H1 (cell line): Measurements from ENCODE around the gene ADCY5. TPM values are rescaled to one million over a fixed set of nuclear protein-coding genes. Genes with fewer than 3 reads are reported as not detected.

Experiments
- CTCF ChIA-PET: fragments of 300-600 bp; sonication (Branson Sonifier 250); formaldehyde crosslinking; loops from one replicate; lab custom pipeline; 2021; ENCODE audit not compliant: partially characterized antibody; lab: Charles Lee
- POLR2A ChIA-PET: fragments of 300-600 bp; sonication (Branson Sonifier 250); formaldehyde crosslinking; loops from one replicate; lab custom pipeline; 2021; ENCODE audit warnings: inconsistent platforms; ENCODE audit not compliant: partially characterized antibody; lab: Charles Lee
- DNase-seq, 2 experiments: peaks; one replicate each; pipeline versions ENCODE4 v3.0.0 to v3.0.0-alpha.2; 2010 to 2022; ENCODE audit warnings: low spot score in 2 of 2, low read depth in 1 of 2, mixed read lengths in 1 of 2
- FAIRE-seq: peaks from 2 replicates; lab custom pipeline; 2011; peaks lifted over from hg19 to GRCh38; lab: Jason Lieb, UNC
- H2AFZ ChIP-seq: 2 replicates; pipeline ENCODE4 v1.8.1; 2012; ENCODE audit warnings: low read length, inconsistent platforms
- H2AK5ac ChIP-seq: 2 replicates; pipeline ENCODE4 v1.6.1; 2013; ENCODE audit warnings: low read depth, low read length
- H2BK120ac ChIP-seq: replicated peaks from 2 replicates; pipeline ENCODE3; 2013; ENCODE audit warnings: low read depth, low read length, inconsistent platforms
- H2BK12ac ChIP-seq: 2 replicates; pipeline ENCODE4 v1.6.1; 2013; ENCODE audit warnings: low read depth, low read length
- H2BK15ac ChIP-seq: 2 replicates; pipeline ENCODE4 v1.6.1; 2013; ENCODE audit warnings: low read length
- H2BK20ac ChIP-seq: 2 replicates; pipeline ENCODE4 v1.6.1; 2013; ENCODE audit warnings: low read length
- H2BK5ac ChIP-seq: 2 replicates; pipeline ENCODE4 v1.6.1; 2013; ENCODE audit warnings: low read depth, low read length
- H3K14ac ChIP-seq: 2 replicates; pipeline ENCODE4 v1.6.1; 2013; ENCODE audit warnings: inconsistent platforms; ENCODE audit not compliant: insufficient read length
- H3K18ac ChIP-seq: 2 replicates; pipeline ENCODE4 v1.6.1; 2013; ENCODE audit warnings: low read length; ENCODE audit errors: extremely low read depth
- H3K23ac ChIP-seq: 2 replicates; pipeline ENCODE4 v1.6.1; 2013; ENCODE audit warnings: inconsistent platforms; ENCODE audit not compliant: insufficient read length
- H3K23me2 ChIP-seq: 2 replicates; pipeline ENCODE4 v1.6.1; 2013; ENCODE audit warnings: low read depth, low read length
- H3K27ac ChIP-seq: 2 replicates; pipeline ENCODE4 v1.6.1; 2011; ENCODE audit warnings: low read depth, low read length, inconsistent platforms
- H3K27me3 ChIP-seq, 4 experiments: replicated peaks in 1 of 4; 1 replicate in 1 of 4; 2 replicates in 3 of 4; pipeline versions ENCODE4 v1.6.1 to v1.8.1; 2011 to 2013; ENCODE audit warnings: low read length in 3 of 4, mild to moderate bottlenecking in 3 of 4, inconsistent platforms in 2 of 4, mixed read lengths in 2 of 4, moderate library complexity in 1 of 4; ENCODE audit not compliant: control insufficient read depth in 3 of 4, insufficient read depth in 3 of 4; ENCODE audit errors: extremely low read depth in 1 of 4
- H3K36me3 ChIP-seq, 4 experiments: 2 replicates each; pipeline versions ENCODE4 v1.6.1 to v1.8.1; 2011 to 2013; ENCODE audit warnings: mild to moderate bottlenecking in 4 of 4, low read length in 3 of 4, moderate library complexity in 2 of 4, control low read depth in 1 of 4, inconsistent platforms in 1 of 4; ENCODE audit not compliant: insufficient read depth in 4 of 4, control insufficient read depth in 2 of 4
- H3K4ac ChIP-seq: replicated peaks from 2 replicates; pipeline ENCODE3; 2013; ENCODE audit warnings: low read length, low read depth, mixed read lengths, inconsistent platforms; ENCODE audit not compliant: insufficient read length
- H3K4me1 ChIP-seq, 4 experiments: replicated peaks in 1 of 4; 1 replicate in 1 of 4; 2 replicates in 3 of 4; pipeline versions ENCODE4 v1.6.1 to v1.8.1; 2011 to 2013; ENCODE audit warnings: low read length in 3 of 4, inconsistent platforms in 2 of 4, mixed read lengths in 1 of 4; ENCODE audit not compliant: insufficient read depth in 4 of 4, control insufficient read depth in 3 of 4
- H3K4me2 ChIP-seq, 2 experiments: 2 replicates each; pipeline versions ENCODE4 v1.6.1 to v1.8.1; 2011 to 2013; ENCODE audit warnings: low read depth in 2 of 2, low read length in 2 of 2, control low read depth in 1 of 2, inconsistent platforms in 1 of 2, mild to moderate bottlenecking in 1 of 2; ENCODE audit not compliant: insufficient read depth in 1 of 2
- H3K4me3 ChIP-seq, 4 experiments: fragments of 200-600, 300-600 bp in 1 of 4; sonication (generic), shearing (Covaris generic), sonication (Bioruptor Twin) in 1 of 4; 2 replicates each; pipeline versions ENCODE4 v1.5.1 to v1.8.1; 2011 to 2016; ENCODE audit warnings: low read length in 4 of 4, low read depth in 3 of 4, control low read depth in 2 of 4, inconsistent platforms in 2 of 4, mild to moderate bottlenecking in 2 of 4, mixed read lengths in 1 of 4, moderate library complexity in 1 of 4; ENCODE audit not compliant: insufficient read depth in 2 of 4; ENCODE audit errors: extremely low read depth in 1 of 4
- H3K56ac ChIP-seq: replicated peaks from 2 replicates; pipeline ENCODE3; 2013; ENCODE audit warnings: low read depth, mild to moderate bottlenecking, mixed read lengths, low read length, inconsistent platforms; ENCODE audit not compliant: insufficient read length
- H3K79me1 ChIP-seq: 2 replicates; pipeline ENCODE4 v1.6.1; 2013; ENCODE audit warnings: low read depth, low read length, control low read depth
- H3K79me2 ChIP-seq, 2 experiments: 2 replicates each; pipeline versions ENCODE4 v1.6.1 to v1.8.1; 2012 to 2013; ENCODE audit warnings: low read length in 2 of 2, mild to moderate bottlenecking in 2 of 2, inconsistent platforms in 1 of 2; ENCODE audit not compliant: insufficient read depth in 2 of 2, control insufficient read depth in 1 of 2
- H3K9ac ChIP-seq, 4 experiments: replicated peaks in 1 of 4; 1 replicate in 1 of 4; 2 replicates in 3 of 4; pipeline versions ENCODE4 v1.6.1 to v1.8.1; 2011 to 2013; ENCODE audit warnings: low read depth in 3 of 4, low read length in 3 of 4, control low read depth in 2 of 4, mild to moderate bottlenecking in 2 of 4, moderate library complexity in 2 of 4, inconsistent platforms in 1 of 4; ENCODE audit errors: extremely low read depth in 1 of 4
- H3K9me3 ChIP-seq, 2 experiments: 2 replicates each; pipeline versions ENCODE4 v1.6.1 to v1.8.1; 2012 to 2013; ENCODE audit warnings: mild to moderate bottlenecking in 2 of 2, moderate library complexity in 2 of 2, control low read depth in 1 of 2, inconsistent platforms in 1 of 2, low read depth in 1 of 2, low read length in 1 of 2, mixed read lengths in 1 of 2; ENCODE audit not compliant: insufficient read depth in 2 of 2
- H4K20me1 ChIP-seq, 2 experiments: replicated peaks in 1 of 2; 2 replicates each; pipeline versions ENCODE3 to v1.8.1; 2011 to 2013; ENCODE audit warnings: inconsistent platforms in 2 of 2, low read length in 2 of 2, mild to moderate bottlenecking in 1 of 2; ENCODE audit not compliant: insufficient read depth in 2 of 2, control insufficient read depth in 1 of 2
- H4K5ac ChIP-seq: 2 replicates; pipeline ENCODE4 v1.6.1; 2013; ENCODE audit warnings: low read length, low read depth, mixed read lengths, inconsistent platforms; ENCODE audit not compliant: insufficient read length
- H4K8ac ChIP-seq: 2 replicates; pipeline ENCODE4 v1.8.0; 2013; ENCODE audit warnings: mild to moderate bottlenecking, moderate library complexity, low read length, inconsistent platforms; ENCODE audit not compliant: insufficient read depth; ENCODE audit errors: extremely low read depth
- H4K91ac ChIP-seq: replicated peaks from 2 replicates; pipeline ENCODE3; 2013; ENCODE audit warnings: low read length, mixed read lengths, inconsistent platforms; ENCODE audit not compliant: insufficient read length
- SIN3A ChIP-seq, 2 experiments: IDR thresholded peaks in 1 of 2; conservative IDR thresholded peaks in 1 of 2; 2 replicates each; pipeline ENCODE4 v1.6.1; 2011 to 2012; ENCODE audit warnings: low read length in 2 of 2, improper control_type of control experiment in 1 of 2, low read depth in 1 of 2, mild to moderate bottlenecking in 1 of 2
- SP2 ChIP-seq: IDR thresholded peaks from 2 replicates; pipeline ENCODE4 v1.6.1; 2012; ENCODE audit warnings: mild to moderate bottlenecking, low read length, inconsistent platforms
- TCF12 ChIP-seq: IDR thresholded peaks from 2 replicates; pipeline ENCODE4 v1.6.1; 2011; ENCODE audit warnings: low read depth, mild to moderate bottlenecking, low read length
- TEAD4 ChIP-seq: IDR thresholded peaks from 2 replicates; pipeline ENCODE4 v1.6.1; 2012; ENCODE audit warnings: low read depth, low read length, inconsistent platforms, mixed read lengths
- WGBS, 2 experiments: shearing (Covaris generic) in 1 of 2; methylation state at CpG; one replicate each; pipeline versions ENCODE4 v1.1.6 to v1.1.7; 2013 to 2015; ENCODE audit warnings: low lambda C conversion rate in 2 of 2, mixed read lengths in 2 of 2, inconsistent platforms in 1 of 2, low coverage in 1 of 2, missing lambda C conversion rate in 1 of 2; ENCODE audit not compliant: insufficient replicate concordance in 2 of 2, insufficient coverage in 1 of 2, insufficient read length in 1 of 2; ENCODE audit errors: extremely low coverage in 1 of 2, missing lambda C conversion rate in 1 of 2; 5-methylcytosine and 5-hydroxymethylcytosine counted together
- polyA plus RNA-seq, 7 experiments: library from polyadenylated mRNA; depleted of rRNA in 3 of 7; stranded (reverse) in 5 of 7; unstranded in 2 of 7; fragments of >200 nt in 5 of 7; fragments of 200-250 nt in 2 of 7; gene quantifications; 1 replicate in 5 of 7; 2 replicates in 1 of 7; 4 replicates in 1 of 7; pipeline versions ENCODE4 v1.2.1 to v1.2.3, GENCODE V29; 2011 to 2013; ENCODE audit warnings: missing spikeins in 2 of 7, mixed read lengths in 2 of 7
- total RNA-seq: library from RNA; stranded (reverse); fragmentation: NEBNext Ultra II Directional; extraction: Animal tissue kit (Norgen Biotek cat#: 25700); gene quantifications from 2 replicates; pipeline ENCODE4 v1.2.1, GENCODE V29; 2021
- TF ChIP-seq, protein P1 (sequence below), 3 experiments: IDR thresholded peaks; 1 replicate in 2 of 3; 2 replicates in 1 of 3; pipeline versions ENCODE4 v1.5.1 to v1.6.1; 2011; ENCODE audit warnings: low read length in 3 of 3, mild to moderate bottlenecking in 3 of 3, inconsistent platforms in 2 of 3, low read depth in 1 of 3, moderate library complexity in 1 of 3; ENCODE audit not compliant: insufficient read depth in 1 of 3; ENCODE audit errors: control extremely low read depth in 1 of 3
- TF ChIP-seq, protein P2 (sequence below): IDR thresholded peaks from 2 replicates; pipeline ENCODE4 v1.6.1; 2012; ENCODE audit warnings: inconsistent platforms

Gene ADCY5
- total and polyA plus RNA-seq, 2 of the 8 experiments (the other 6 are each of a cell fraction or from before 2014, with no cell fraction given): 18.9 to 40.8 TPM

DNA sequence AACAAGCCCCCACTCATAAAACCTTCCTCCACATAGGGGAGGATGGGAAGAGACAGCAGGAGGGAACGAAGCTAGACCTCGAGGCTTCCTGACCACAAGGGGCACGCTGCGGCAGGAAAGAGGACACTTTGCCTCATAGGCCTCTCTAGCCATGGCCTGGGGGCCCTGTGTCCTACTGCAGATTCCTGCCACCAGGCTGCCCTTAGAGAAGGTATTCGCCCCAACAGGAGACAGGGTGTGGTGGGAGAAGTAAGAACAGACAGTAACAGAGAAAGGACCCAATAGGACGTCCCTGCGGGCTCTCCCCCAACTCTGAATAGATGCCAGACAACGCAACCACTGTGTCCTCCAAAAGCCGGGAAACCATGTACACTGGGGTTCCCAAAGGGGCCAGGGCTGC lies 36.8 kb downstream of the ADCY5 start:
- 91% methylated on average over 9 of the region's 9 CpGs; no CpG with 5 or more reads in 1 of the 2 experiments for WGBS, 2 experiments
- no peak overlapping the region for H4K5ac ChIP-seq
- no peak overlapping the region for H3K9ac ChIP-seq
- no peak overlapping the region for H3K56ac ChIP-seq
- no peak overlapping the region for H2BK120ac ChIP-seq
- no peak overlapping the region for H3K27ac ChIP-seq
- peaks cover 3% of the 10 kb centered on the region; the same call in 1 of the 2 replicates for H3K79me1 ChIP-seq
- H3K4me3 ChIP-seq: no peak overlapping the region
- H4K91ac ChIP-seq: no peak overlapping the region
- ChIA-PET POLR2A (interaction anchor here (1.3 to 2.1 kb wide), 3 partner anchors 10 to 98 kb away, joined by 3 to 5 read pairs (median 4); no protein-coding TSS in a partner anchor), CTCF (interaction anchor here (0.6 to 6.8 kb wide), 32 partner anchors 9 to 346 kb away, joined by 3 to 45 read pairs (median 4); no protein-coding TSS in a partner anchor)
- no peak overlapping the region for H2AFZ ChIP-seq
- H3K79me2 ChIP-seq: no peaks in the 10 kb centered on the region
- H2BK15ac ChIP-seq: no peak overlapping the region
- H3K27me3 ChIP-seq: no peaks in the 10 kb centered on the region; a peak in 1 of 7 replicates
- H3K36me3 ChIP-seq: no peaks in the 10 kb centered on the region
- no peak overlapping the region for H3K18ac ChIP-seq
- TF ChIP-seq SIN3A (conservative IDR thresholded peaks at IDR 0.05 in 1 of 2, IDR thresholded peaks at IDR 0.05 in 1 of 2; ENCODE audit: low read depth in 1 of 2, low read length in 2 of 2) (no peak), TCF12 (no peak), TEAD4 (peak; percentile 93), SP2 (peak; percentile 16; the same call in 1 of the 2 replicates)
- TF ChIP-seq, protein P1, sequence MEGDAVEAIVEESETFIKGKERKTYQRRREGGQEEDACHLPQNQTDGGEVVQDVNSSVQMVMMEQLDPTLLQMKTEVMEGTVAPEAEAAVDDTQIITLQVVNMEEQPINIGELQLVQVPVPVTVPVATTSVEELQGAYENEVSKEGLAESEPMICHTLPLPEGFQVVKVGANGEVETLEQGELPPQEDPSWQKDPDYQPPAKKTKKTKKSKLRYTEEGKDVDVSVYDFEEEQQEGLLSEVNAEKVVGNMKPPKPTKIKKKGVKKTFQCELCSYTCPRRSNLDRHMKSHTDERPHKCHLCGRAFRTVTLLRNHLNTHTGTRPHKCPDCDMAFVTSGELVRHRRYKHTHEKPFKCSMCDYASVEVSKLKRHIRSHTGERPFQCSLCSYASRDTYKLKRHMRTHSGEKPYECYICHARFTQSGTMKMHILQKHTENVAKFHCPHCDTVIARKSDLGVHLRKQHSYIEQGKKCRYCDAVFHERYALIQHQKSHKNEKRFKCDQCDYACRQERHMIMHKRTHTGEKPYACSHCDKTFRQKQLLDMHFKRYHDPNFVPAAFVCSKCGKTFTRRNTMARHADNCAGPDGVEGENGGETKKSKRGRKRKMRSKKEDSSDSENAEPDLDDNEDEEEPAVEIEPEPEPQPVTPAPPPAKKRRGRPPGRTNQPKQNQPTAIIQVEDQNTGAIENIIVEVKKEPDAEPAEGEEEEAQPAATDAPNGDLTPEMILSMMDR (IDR thresholded peaks at IDR 0.05; ENCODE audit: control extremely low read depth in 1 of 3, insufficient read depth in 1 of 3, low read depth in 1 of 3, low read length in 3 of 3): peak; percentile 47 to 76 (median 63)
- TF ChIP-seq, protein P2, sequence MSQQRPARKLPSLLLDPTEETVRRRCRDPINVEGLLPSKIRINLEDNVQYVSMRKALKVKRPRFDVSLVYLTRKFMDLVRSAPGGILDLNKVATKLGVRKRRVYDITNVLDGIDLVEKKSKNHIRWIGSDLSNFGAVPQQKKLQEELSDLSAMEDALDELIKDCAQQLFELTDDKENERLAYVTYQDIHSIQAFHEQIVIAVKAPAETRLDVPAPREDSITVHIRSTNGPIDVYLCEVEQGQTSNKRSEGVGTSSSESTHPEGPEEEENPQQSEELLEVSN: 0 out of 2 replicates have a peak, but pooled peaks have one; percentile 19
- H2BK20ac ChIP-seq: no peak overlapping the region
- FAIRE-seq (no peak), DNase-seq (no peak)
- no peaks in the 10 kb centered on the region for H4K20me1 ChIP-seq
- H4K8ac ChIP-seq: 0 out of 2 replicates have a peak overlapping the region, but pooled peaks have one; percentile 15
- H3K4me2 ChIP-seq: no peak overlapping the region
- H2AK5ac ChIP-seq: no peak overlapping the region
- H2BK5ac ChIP-seq: no peak overlapping the region
- peaks cover 0 to 11% (median 5%) of the 10 kb centered on the region in 4 experiments; a peak in 6 of 7 replicates for H3K4me1 ChIP-seq
- no peak overlapping the region for H2BK12ac ChIP-seq
- H3K14ac ChIP-seq: no peak overlapping the region
- H3K23ac ChIP-seq: no peak overlapping the region
- H3K4ac ChIP-seq: no peak overlapping the region
- no peaks in the 10 kb centered on the region for H3K23me2 ChIP-seq
- no peaks in the 10 kb centered on the region for H3K9me3 ChIP-seq
